Suprapubic skin (tissue), 3 donors: ENCODE data around the gene ICAM4.

Source experiments
- CTCF ChIP-seq, 2 donors: fragments of 200-600 bp in 1 of 2; fragments of 450-650 bp in 1 of 2; sonication (generic) in 1 of 2; IDR thresholded peaks; one replicate each; pipeline ENCODE4 v1.5.1; 2016 to 2019; ENCODE audit warnings: antibody characterized with exemption in 2 of 2, mild to moderate bottlenecking in 1 of 2, moderate library complexity in 1 of 2
- POLR2A ChIP-seq, 2 donors: fragments of 450-650 bp; IDR thresholded peaks; one replicate each; pipeline ENCODE4 v1.6.1; 2017; ENCODE audit warnings: antibody characterized with exemption in 2 of 2, mild to moderate bottlenecking in 2 of 2, moderate library complexity in 2 of 2

- TF ChIP-seq CTCF (IDR thresholded peaks at IDR 0.05): no peak
- TF ChIP-seq POLR2A (IDR thresholded peaks at IDR 0.05): no peak
These were observed 42.8 kb downstream of the ICAM4 start for GRCh38 chr19:10329555-10329954.
